Putamen (tissue), 1 donor: ENCODE results near the gene PEPD.
"Not testable (repeated sequence)": the region's sequence is repeated elsewhere in the genome, so short reads cannot be mapped to it uniquely, and the experiment has no call there.

Experiments used
- DNase-seq: peaks from one replicate; pipeline ENCODE4 v3.0.0-alpha.2; 2016; ENCODE audit warnings: low spot score

PEPD gene

DNA sequence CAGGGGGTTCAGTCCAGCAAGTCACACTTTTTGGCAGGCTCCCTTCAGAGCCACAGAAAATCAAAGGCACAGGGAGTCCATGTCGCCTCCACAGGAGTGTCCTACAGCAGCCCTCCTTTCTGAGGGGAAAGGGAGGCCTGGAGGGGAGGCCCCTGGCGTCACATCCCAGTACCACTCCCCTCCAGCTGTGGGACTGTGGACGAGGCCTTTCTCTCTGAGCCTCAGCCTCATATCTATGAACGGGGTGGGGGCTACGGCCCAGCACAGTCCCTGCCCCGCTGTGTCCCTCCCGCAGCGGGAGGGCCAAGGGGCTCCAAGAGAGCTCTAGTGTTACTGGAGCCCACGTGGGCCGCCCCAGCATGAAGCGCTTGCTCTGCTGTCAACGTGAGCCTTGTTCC, 23.8 kb downstream of the PEPD start:
- no peak for DNase-seq

DNA sequence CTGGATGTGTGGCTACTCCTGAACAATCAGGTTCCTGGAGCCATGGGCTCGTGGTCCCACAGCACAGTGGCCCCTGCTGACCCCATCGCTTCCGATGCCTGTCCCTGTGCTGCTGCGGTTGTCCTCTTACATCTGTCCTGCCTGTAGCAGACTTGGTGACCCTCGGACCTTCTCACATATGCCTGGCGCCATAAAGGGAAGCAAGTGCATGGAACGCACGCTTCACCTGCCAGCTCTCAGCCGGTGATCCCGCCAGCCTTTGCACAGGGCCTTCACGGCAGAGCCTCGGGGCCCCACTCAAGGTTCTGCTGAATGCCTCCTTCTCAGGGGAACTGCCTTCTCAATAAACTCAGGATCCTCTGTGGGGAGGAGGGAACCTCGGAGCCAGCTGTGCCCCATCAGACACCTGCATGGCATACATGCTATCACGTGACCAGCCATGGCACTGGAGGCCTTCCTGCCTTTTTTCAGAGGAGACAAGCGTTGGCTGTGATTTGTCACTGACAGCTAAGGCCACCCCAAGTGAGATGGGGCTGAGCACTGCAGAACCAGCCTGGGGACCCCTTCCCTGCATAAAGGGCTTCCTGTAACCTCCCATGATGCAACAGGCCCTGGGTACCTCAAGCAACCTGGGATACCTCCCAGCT, 24.3 kb downstream of the PEPD start:
- DNase-seq = no peak

DNA sequence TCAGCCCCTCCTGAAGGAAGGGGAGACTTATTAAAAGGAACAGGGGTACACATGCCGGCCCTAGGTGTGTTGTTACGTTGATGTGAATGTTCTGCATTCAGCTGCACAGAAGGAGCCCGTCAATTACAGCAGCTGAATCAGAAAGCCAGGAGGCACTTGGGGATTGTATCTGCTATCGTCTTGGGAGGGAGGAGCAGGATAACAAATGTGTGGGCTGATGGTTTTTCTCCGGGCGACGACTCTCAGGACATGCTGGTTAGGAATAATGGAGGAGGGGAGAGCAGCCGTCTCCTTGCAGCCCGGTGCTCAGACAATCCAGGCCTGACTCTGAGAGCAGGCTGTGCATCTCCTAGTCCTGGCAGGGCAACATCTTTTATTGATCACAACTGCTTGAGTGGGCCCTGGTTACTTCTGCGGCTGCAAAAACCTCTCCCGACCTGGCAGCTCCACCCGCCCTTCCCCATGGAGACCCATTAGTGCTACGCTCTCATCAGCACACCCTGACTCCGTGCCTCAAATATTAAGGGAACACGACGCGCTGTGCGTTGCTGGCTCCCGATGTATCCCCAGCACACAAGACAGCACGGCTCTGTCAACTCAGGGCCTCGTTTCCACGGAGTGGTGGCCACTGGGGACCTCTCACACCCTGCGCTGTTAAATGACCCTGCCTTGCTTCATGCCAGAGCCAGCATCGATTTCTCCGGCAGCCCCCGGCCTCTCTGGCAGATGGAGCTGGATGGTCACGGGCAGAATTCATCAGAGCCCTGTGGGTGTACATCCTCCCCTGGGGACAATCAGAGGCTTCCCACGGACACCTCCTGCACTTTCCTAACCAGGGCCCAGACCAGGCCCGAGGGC, 25.3 kb downstream of the PEPD start:
- no peak for DNase-seq

DNA sequence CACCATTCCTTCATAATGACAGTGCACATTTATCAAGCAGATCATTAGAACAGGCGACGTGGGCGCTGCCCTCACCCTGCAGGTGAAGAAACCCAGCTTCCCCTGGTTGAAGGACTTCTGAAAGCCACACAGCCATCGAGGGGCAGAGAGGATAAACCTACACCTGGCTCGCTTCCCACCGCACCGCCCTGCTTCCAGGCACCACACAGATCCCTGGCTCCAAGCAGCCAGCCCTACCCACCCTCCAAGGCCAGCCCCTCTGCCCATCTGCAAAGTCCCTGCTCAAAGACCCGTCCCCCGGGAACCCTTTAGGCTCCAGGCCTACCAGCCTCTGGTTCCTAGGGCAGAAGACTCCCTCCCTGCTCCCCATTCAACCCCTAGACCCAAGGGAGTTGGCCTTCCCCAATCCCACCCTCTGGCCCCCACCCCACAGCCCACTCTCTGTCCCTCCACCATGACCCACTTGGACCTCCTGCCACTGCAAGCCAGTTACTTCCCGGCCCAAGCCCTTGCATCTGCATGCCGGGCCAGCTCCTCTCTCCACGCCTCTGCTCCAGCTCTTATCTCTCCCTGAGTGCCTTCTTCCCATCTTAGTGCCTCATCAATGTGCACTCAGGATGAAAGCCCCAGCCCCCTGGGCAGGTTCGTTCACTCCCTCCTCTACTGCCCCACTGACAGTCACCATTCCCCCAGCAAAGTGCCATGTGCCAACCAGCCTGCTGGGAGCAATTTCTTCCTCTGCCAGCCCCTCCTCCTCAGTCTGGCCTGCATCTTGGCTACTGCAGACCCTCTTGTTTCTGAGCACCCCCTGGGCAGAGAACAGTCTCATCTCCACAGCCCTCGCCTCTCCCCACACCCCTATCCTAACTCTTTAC, 28.0 kb downstream of the PEPD start:
- DNase-seq = no peak

DNA sequence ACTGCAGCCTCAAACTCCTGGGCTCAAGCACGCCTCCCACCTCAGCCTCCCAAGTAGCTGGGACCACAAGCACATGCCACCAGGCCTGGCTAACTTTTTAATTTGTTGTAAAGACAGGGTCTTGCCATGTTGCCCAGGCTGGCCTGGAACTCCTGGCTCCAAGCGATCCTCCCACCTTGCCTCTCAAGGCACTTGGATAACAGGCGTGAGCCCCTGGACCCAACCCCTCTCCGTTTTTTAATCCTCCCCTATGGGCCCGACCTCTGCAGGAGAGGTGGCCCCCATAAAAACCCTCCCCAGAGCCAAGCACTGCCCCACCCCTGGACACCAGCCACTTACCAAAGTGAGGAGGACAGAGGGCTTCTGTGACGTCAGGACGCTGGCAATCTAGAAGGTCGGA, 28.6 kb downstream of the PEPD start:
- no peak for DNase-seq

DNA sequence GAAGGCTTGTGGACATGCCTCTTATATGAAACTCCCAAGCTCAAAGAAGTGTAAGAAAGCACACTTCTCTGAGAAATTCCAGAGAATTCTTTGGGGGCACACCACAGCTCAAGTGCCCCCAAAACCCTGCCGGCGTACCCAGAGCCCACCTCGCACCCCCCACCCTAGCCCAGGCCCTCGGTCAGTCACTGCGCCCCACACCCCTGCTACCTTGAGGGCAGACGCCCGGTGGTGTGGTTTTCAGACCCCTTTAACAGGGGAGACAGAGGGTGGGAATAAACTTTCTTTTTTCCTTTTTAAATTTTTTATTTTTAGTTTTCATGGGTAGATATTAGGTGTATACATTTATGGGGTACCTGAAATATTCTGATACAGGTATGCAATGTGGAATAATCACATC, 29.5 kb downstream of the PEPD start:
- DNase-seq = no peak

DNA sequence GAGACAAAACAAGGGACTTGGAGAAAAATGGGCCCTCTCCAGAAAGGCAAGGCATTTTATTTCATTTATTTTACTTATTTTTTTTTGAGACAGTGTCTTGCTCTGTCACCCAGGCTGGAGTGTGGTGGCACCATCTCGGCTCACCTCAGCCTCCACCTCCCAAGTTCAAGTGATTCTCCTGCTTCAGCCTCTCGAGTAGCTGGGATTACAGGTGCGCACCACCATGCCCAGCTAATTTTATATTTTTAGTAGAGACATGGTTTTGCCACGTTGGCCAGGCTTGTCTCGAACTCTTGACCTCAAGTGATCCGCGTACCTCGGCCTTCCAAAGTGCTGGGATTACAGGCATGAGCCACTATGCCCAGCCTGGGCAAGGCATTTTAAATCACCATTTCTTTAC, 31.0 kb downstream of the PEPD start:
- not testable (repeated sequence) for DNase-seq

DNA sequence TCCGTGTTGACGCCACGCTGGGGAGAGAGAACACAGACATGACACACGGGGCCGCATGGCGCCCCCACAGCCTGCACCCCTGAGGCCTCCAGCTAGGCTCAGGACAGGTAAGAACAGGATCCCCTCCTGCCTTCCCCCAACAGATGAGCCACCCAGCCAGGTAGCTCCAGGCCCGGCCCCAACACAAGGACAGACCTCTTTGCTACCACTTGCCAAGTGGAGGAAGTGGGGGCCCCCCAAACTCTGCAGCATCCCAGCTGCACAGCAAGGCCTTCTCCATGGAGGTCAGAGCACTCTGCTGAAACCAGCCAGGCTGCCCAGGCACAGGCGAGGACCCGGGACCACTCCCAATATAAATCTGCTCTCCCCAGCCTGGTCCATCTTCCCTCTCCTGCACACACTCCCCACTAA, 31.5 kb downstream of the PEPD start:
- DNase-seq = no peak

DNA sequence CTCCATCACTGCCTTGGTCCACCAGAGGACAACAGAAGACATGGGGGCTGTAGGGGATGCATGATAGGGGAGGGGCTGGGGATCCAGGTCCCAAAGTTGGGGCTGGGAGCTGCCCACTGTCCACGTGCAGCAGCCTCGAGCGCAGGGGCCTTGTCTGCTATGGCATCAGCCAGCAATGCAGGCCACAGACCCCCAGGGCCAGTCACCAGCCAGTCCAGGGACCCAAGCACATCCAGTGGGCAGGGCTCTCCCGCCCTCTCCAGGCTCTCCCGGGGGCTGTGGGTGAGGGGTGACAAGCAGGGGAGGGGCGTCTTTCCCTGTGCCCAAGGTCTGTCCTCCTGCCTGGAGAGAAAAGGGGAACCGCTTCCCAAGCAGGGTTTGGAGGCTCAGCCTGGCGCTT, 32.8 kb downstream of the PEPD start:
- DNase-seq = no peak

DNA sequence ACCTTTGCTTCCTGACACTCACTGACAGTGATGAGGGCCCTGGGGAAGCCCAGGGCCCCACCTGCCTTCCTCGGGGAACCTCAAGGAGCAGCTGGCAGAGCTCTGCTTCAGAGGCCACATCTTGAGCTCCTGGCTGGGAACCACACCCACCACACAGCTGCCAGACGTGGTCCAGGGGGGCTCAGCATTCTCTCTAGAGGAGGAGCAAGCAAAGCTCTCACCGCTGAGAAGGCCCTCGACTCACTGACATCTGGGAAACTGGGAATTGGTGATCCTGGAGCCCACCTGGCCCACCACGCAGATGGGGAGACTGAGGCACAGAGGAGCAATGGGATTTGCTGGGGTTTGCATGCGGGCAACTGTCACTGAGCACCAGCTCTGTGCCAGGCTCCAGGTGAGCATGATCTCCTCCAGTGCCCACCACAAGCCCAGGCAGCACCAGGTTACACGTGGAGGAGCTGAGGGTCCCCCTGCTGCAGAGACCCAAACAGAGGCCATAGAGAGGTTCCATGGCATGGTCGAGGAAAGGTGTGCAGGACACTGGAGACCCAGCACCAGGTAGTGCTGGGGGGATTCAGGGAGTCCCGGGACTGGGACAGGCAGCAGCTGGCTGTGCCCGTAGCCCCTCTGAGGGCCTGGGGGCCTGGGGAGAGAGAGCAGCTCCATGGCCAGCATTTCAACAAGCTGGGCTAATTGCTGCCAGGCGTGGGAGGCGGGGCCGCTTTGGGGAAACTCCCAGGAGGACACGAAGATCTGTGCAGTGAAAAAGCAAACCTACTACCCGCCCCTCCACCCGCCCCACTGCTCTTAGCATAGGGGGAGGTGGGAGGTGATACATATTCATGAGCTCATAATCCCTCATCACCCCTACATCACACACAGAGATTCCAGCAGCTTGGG, 33.4 kb downstream of the PEPD start:
- DNase-seq = no peak

DNA sequence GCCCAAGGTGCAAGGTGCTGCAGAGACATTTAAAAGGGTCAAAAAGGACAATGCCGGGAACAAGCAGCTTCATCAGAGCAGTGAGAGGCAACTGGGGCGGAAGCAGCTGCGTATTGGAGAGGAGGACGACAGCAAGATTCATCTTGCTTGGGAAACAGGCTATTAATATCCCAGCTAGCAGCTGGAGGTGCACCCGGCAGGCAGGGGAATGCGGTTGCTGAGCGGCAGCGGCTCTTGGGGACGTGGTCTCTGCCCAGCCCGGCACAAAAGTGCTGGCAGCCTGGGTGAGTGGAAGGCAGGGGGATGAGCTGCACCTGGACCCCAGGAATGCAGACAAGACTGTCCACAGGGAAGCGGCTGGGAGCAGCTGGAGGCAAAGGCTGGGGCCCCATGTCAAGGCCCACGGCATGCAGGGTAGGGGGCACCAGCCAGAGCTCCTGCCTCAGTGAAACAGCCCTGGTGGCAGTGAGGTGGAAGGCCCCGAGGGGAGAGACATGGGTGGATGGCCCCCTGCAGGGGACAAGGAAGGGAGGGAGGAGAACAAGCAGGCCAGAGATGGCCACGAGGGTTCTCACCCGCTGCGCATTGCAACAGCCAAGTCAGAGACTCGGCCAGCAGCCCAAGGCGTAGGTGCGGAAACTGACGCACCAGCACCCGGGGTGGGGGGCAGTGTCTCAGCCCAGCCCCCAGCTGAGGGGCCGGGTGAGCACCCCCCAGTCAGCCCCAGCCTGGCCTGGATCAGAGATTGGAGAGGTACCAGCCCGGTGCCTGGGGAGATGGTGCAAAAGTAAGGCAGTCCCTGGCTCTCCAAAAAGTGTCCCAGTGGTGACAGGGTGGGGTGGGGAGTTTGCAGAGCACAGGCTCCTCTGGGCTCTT, 34.4 kb downstream of the PEPD start:
- DNase-seq = peak; percentile 30

DNA sequence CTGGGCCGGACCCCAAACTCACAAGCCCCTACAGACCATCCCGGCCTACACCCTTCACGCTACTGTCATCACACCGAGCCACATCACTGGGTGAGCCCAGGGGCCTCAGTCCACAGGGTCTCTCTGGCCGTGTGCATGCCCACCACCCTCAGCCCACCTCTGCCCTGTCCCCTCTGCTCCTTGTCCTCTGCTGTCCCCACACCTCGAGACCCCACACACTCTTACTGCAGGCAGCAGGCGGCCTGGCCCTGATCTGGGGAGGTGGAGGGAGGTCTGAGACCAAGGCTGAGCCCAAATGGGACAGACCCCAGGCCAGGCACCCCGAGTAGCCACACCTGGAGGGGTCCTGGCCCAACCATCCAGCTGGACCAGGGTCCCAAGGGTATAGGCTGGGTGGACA, 35.2 kb downstream of the PEPD start:
- no peak for DNase-seq

DNA sequence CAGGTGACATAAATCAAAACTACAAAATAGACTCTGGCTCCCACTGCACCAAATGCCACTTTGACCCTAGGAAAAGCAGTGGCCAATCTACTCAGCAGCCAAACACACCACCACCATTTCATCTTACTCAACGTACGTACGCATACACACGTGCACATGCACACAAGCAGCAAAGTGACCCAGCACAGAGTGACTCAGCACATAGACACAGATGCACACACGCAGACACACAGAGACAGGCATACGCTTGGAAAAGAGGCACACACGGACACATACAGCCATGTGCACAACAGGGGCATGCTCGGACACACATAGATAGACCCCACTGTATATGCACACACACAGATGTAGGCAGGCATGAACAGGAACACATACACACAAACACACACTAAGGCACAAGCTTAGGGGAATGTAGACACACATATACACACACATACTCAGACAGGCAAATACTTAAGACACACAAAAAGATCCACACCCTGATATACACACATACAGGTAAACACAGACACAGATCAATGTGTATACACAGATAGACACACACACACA, 37.3 kb downstream of the PEPD start:
- DNase-seq = no peak

DNA sequence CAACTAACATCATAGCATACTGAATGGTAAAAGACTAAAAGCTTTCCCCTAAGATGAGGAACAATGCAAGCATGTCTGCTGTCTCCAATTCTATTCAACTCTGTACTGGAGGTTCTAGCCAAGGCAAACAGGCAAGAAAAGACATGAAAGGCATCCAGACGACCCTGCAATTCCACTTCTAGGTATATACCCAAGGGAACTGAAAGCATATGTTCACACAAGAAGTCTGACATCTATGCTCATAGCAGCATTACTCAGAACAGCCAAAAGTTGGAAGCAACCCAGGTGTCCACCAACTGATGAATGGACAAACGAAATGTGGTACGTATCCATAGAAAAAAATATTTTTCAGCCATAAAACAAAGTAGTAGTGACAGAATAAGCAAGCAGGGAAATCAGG, 39.1 kb downstream of the PEPD start:
- no peak for DNase-seq

DNA sequence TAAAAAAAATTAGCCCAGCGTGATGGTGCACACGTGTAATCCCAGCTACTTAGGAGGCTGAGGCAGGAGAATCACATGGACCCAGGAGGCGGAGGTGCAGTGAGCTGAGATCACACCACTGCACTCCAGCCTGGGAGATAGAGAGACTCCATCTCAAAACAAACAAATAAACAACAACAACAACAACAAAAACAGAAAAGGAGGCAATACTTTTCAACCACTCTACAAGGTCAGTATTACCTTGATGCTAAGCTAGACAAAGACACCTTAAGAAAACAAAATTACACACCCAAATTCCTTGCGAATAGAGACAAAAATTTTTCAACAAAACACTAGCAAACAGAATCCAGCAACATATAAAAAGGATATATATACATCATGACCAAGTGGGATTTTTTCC, 39.7 kb downstream of the PEPD start:
- no peak for DNase-seq

DNA sequence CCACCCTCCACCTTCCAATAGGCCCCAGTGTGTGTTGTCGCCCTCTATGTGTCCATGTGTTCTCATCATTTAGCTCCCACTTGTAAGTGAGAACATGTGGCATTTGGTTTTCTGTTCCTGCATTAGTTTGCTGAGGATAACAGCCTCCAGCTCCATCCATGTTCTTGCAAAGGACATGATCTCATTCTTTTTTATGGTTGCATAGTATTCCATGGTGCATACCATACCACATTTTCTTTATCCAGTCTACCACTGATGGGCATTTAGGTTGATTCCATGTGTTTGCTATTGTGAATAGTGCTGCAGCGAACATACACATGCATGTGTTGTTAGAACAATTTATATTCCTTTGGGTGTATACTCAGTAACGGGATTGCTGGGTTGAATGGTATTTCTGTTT, 42.0 kb downstream of the PEPD start:
- DNase-seq = not testable (repeated sequence)

DNA sequence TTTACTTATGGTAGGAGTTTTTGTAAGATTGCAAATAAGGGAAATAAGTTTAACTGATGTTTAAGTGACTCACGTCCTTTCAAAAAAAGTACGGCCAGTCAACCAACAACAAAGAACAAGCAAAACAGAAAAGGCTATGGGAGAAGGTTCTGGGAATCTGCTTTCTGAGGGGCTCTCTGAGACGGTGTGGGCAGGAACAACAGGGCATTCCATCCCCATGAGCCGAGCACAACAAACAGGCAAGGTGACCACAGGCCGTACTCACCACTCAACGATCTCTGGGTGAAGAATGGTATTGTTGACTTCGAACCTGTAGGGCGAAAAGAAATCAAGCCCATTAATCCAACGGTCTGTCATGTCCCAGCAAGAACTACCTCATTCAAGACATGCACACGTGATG, 43.8 kb downstream of the PEPD start:
- no peak for DNase-seq

DNA sequence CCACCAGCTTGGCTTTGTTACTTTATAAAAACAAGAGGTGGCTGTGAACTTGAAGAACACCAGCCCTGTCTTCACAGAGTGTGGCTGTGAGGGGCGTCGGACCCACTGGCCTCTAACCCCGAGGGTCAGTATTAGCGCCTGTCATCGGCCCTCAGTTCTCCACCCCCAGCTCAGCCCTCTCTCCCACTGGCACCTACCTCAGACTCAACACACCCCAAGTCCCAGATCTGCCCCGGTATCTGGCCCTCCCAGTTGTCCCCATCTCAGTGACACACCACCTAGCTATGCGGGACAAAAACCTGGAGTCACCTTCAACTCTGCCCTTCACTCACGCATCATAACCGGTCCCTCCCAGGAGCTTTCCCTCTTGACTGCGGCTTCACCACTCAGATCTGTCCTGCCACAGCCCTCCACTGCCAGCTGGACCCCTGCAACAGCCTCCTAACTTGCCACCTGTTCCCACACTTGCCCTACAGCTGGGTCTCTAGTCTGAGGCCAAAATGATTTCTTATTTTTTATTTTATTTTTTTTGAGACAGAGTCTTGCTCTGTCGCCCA, 45.4 kb downstream of the PEPD start:
- no peak for DNase-seq

DNA sequence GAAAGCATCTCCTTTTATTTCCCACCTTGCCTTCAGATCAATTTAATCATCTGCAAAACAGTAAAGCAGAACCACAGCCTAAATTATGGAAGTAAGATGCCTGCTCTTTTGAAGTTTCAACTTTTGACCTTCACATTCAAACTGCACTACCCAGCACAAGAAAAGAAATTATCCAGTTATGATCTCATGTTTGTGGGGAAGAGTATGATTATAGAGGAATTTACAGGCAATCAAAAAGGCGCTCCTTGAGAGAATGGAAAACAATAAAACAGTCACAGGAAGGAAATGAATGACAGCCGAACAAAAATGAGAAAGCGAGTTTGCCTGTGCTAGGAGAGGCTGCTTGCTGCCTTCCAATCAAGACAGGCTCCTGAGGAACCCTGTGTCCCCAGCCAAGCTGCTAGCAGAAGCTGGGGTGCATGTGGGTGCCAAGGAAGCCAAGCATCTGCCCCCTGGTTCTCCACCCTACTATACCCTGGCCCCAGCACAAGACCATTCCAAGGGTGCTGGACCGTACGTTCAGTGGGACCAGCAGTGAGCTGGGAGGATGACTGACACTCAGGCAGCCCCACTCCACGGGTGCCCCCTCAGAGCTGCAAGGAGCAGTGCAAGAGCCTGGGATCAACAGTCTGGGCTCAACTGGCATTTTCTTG, 47.8 kb downstream of the PEPD start:
- no peak for DNase-seq
